HEK293 (cell line): ENCODE data around the gene RASGEF1B.

Source experiments
- CTCF ChIA-PET: fragments of 350-600 bp; formaldehyde crosslinking; extraction: SDS; loops from one replicate; lab custom pipeline; 2021; ENCODE audit warnings: antibody characterized with exemption; lab: Yijun Ruan, JAX
- POLR2A ChIA-PET: fragments of 300-600 bp; formaldehyde crosslinking; extraction: SDS; loops from one replicate; lab custom pipeline; 2020; ENCODE audit warnings: antibody characterized with exemption, inconsistent platforms; lab: Yijun Ruan, JAX
- H3K27ac ChIP-seq: fragments of 200-500 bp; sonication (Bioruptor generic); 2 replicates; pipeline ENCODE4 v1.5.1; 2014; ENCODE audit warnings: low read depth, low read length, control low read depth, inconsistent platforms; ENCODE audit errors: extremely low read depth
- H3K36me3 ChIP-seq, 2 experiments: fragments of 200-500 bp in 1 of 2; sonication (Bioruptor generic) in 1 of 2; 1 replicate in 1 of 2; 2 replicates in 1 of 2; pipeline ENCODE4 v1.5.1; 2014 to 2017; ENCODE audit warnings: inconsistent platforms in 2 of 2, low read length in 2 of 2; ENCODE audit not compliant: control insufficient read depth in 2 of 2, insufficient read depth in 1 of 2
- H3K4me1 ChIP-seq: fragments of 200-500 bp; sonication (Bioruptor generic); 2 replicates; pipeline ENCODE4 v1.5.1; 2014; ENCODE audit warnings: mild to moderate bottlenecking, low read length, inconsistent platforms; ENCODE audit not compliant: control insufficient read depth, insufficient read depth
- H3K4me3 ChIP-seq: 2 replicates; pipeline ENCODE4 v1.5.1; 2011; ENCODE audit warnings: low read depth, mild to moderate bottlenecking, control low read depth, low read length, moderate library complexity
- H3K9me3 ChIP-seq: fragments of 200-500 bp; sonication (Bioruptor generic); 2 replicates; pipeline ENCODE4 v1.5.1; 2014; ENCODE audit warnings: low read depth, low read length, inconsistent platforms; ENCODE audit not compliant: control insufficient read depth, insufficient read depth
- HOXA7 ChIP-seq: sonication (generic); formaldehyde crosslinking; IDR thresholded peaks from 2 replicates; pipeline ENCODE4 v1.8.1; 2022; ENCODE audit warnings: missing genetic modification reagents, borderline replicate concordance
- KLF7 ChIP-seq: fragments of 450-650 bp; formaldehyde crosslinking; IDR thresholded peaks from 2 replicates; pipeline ENCODE4 v1.5.1; 2016; ENCODE audit warnings: missing biosample characterization, missing genetic modification characterization, borderline replicate concordance
- MEIS1 ChIP-seq: sonication (generic); formaldehyde crosslinking; IDR thresholded peaks from 2 replicates; pipeline ENCODE4 v1.8.1; 2022; ENCODE audit warnings: missing genetic modification reagents, mild to moderate bottlenecking, borderline replicate concordance
- PRDM1 ChIP-seq: fragments of 450-650 bp; formaldehyde crosslinking; IDR thresholded peaks from 2 replicates; pipeline ENCODE4; 2016; ENCODE audit warnings: missing biosample characterization, missing genetic modification characterization
- RBAK ChIP-seq: fragments of 450-650 bp; formaldehyde crosslinking; IDR thresholded peaks from 2 replicates; pipeline ENCODE4 v1.5.1; 2016; ENCODE audit warnings: missing biosample characterization, missing genetic modification characterization
- REPIN1 ChIP-seq: fragments of 450-650 bp; formaldehyde crosslinking; IDR thresholded peaks from 2 replicates; pipeline ENCODE4 v1.5.1; 2017; ENCODE audit warnings: missing biosample characterization, missing genetic modification characterization, low read depth
- ZFP69B ChIP-seq: fragments of 450-650 bp; formaldehyde crosslinking; IDR thresholded peaks from 2 replicates; pipeline ENCODE4 v1.5.1; 2016; ENCODE audit warnings: missing biosample characterization, missing genetic modification characterization
- ZNF121 ChIP-seq: fragments of 450-650 bp; formaldehyde crosslinking; IDR thresholded peaks from 2 replicates; pipeline ENCODE4 v1.5.1; 2016; ENCODE audit warnings: missing biosample characterization, missing genetic modification characterization
- ZNF140 ChIP-seq: fragments of 450-650 bp; formaldehyde crosslinking; IDR thresholded peaks from 2 replicates; pipeline ENCODE4 v1.5.1; 2016; ENCODE audit warnings: missing biosample characterization, missing genetic modification characterization
- ZNF175 ChIP-seq: fragments of 450-650 bp; formaldehyde crosslinking; IDR thresholded peaks from 2 replicates; pipeline ENCODE4 v1.5.1; 2016; ENCODE audit warnings: missing biosample characterization, missing genetic modification characterization
- ZNF19 ChIP-seq: fragments of 450-650 bp; formaldehyde crosslinking; IDR thresholded peaks from 2 replicates; pipeline ENCODE4; 2016; ENCODE audit warnings: missing biosample characterization, missing genetic modification characterization, low read depth
- ZNF221 ChIP-seq: fragments of 450-650 bp; formaldehyde crosslinking; IDR thresholded peaks from 2 replicates; pipeline ENCODE4 v1.5.1; 2017; ENCODE audit warnings: missing biosample characterization, missing genetic modification characterization, borderline replicate concordance
- ZNF223 ChIP-seq: fragments of 450-650 bp; formaldehyde crosslinking; IDR thresholded peaks from 2 replicates; pipeline ENCODE4 v1.5.1; 2016; ENCODE audit warnings: missing biosample characterization, missing genetic modification characterization
- ZNF23 ChIP-seq: fragments of 450-650 bp; formaldehyde crosslinking; IDR thresholded peaks from 2 replicates; pipeline ENCODE4 v1.5.1; 2016; ENCODE audit warnings: missing biosample characterization, missing genetic modification characterization, borderline replicate concordance
- ZNF266 ChIP-seq: fragments of 450-650 bp; formaldehyde crosslinking; IDR thresholded peaks from 2 replicates; pipeline ENCODE4 v1.5.1; 2016; ENCODE audit warnings: missing biosample characterization, missing genetic modification characterization, low read depth
- ZNF274 ChIP-seq, 2 experiments: fragments of 200-500 bp in 1 of 2; fragments of 450-650 bp in 1 of 2; sonication (Bioruptor generic) in 1 of 2; formaldehyde crosslinking in 1 of 2; IDR thresholded peaks; 2 replicates each; pipeline versions ENCODE4 v1.5.1 to v1.6.1; 2014 to 2016; ENCODE audit warnings: borderline replicate concordance in 1 of 2, inconsistent platforms in 1 of 2, low read length in 1 of 2, missing biosample characterization in 1 of 2, missing genetic modification characterization in 1 of 2
- ZNF341 ChIP-seq: fragments of 450-650 bp; formaldehyde crosslinking; IDR thresholded peaks from 2 replicates; pipeline ENCODE4; 2016; ENCODE audit warnings: low read depth, missing biosample characterization, missing genetic modification characterization
- ZNF391 ChIP-seq: fragments of 450-650 bp; formaldehyde crosslinking; IDR thresholded peaks from 2 replicates; pipeline ENCODE4 v1.5.1; 2016; ENCODE audit warnings: low read depth, missing biosample characterization, missing genetic modification characterization, borderline replicate concordance
- ZNF449 ChIP-seq: fragments of 450-650 bp; formaldehyde crosslinking; IDR thresholded peaks from 2 replicates; pipeline ENCODE4 v1.5.1; 2017; ENCODE audit warnings: missing biosample characterization, mild to moderate bottlenecking, missing genetic modification characterization, moderate library complexity
- ZNF518A ChIP-seq: fragments of 450-650 bp; formaldehyde crosslinking; conservative IDR thresholded peaks from 2 replicates; pipeline ENCODE4 v1.5.1; 2016; ENCODE audit warnings: low read depth, missing biosample characterization, missing genetic modification characterization
- ZNF548 ChIP-seq: fragments of 450-650 bp; formaldehyde crosslinking; IDR thresholded peaks from 2 replicates; pipeline ENCODE4 v1.5.1; 2016; ENCODE audit warnings: missing biosample characterization, missing genetic modification characterization
- ZNF768 ChIP-seq: fragments of 450-650 bp; formaldehyde crosslinking; IDR thresholded peaks from 2 replicates; pipeline ENCODE4 v1.5.1; 2018; ENCODE audit warnings: missing biosample characterization, mild to moderate bottlenecking, missing genetic modification characterization
- ZSCAN4 ChIP-seq: fragments of 450-650 bp; formaldehyde crosslinking; IDR thresholded peaks from 2 replicates; pipeline ENCODE4 v1.5.1; 2017; ENCODE audit warnings: missing biosample characterization, missing genetic modification characterization

The RASGEF1B gene

DNA sequence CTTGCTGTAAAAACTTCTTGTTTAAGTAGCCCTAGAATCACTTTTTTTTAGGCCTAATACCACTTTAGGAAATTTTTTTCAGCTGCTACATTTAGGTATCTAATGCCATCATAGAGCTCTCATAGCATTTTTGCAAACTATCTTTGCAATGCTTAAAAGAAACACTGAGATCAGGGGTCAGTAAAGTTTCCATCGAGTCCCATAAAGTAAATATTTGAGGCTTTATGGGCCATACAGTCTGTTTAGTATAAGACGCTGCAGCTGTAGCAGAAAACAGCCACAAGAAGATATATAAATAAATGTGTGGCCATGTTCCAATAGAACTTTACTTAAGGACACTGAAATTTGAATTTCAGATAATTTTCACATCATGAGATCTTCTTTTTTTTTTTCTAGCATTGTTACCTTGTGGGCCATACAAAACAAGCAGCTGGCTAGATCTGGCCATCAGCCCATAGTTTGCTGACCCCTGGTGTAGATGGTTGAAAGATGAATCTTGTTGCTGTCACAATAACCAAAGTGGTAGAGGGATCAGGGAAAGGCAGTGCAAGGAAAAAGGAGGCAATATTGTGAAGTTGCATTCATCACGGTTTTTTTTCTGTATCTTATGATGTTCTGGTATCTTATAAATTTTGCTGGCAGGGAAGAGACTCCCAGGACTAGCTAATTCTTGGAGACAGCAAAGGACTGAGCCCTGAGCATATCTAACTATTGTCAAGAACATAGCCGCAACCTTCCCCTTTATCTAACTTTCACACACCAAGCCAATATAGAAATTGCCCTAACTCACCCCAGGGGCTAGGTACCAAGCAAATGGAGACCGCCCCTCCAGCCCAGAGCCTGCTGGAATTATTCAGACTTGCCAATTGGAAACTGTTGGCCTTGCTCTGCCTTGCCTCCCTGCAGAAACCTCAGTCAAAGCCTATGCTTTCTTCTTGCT is 46.6 kb downstream of the RASGEF1B start:
- H3K4me3 ChIP-seq: no peak overlapping the region
- CTCF ChIA-PET: interaction anchor here (0.6 to 1.8 kb wide), 3 partner anchors 12 to 562 kb away, joined by 3 to 6 read pairs (median 3); no protein-coding TSS in a partner anchor
- H3K9me3 ChIP-seq: no peaks in the 10 kb centered on the region
- H3K27ac ChIP-seq: no peak overlapping the region
- peaks cover 0 to 35% of the 10 kb centered on the region in 2 experiments; a peak in 1 of 3 replicates for H3K36me3 ChIP-seq
- no peaks in the 10 kb centered on the region for H3K4me1 ChIP-seq
- TF ChIP-seq HOXA7 (CRISPR knock-in tag): no peak
- TF ChIP-seq ZNF23 (tag by site-specific recombination): no peak
- TF ChIP-seq ZNF768 (tag by site-specific recombination): no peak
- TF ChIP-seq ZNF266: no peak
- no peak for TF ChIP-seq ZNF223 (tag by site-specific recombination)
- TF ChIP-seq MEIS1 (CRISPR knock-in tag): no peak
- no peak for TF ChIP-seq RBAK (tag by site-specific recombination)
- no peak for TF ChIP-seq ZNF274 (IDR thresholded peaks at IDR 0.05; ENCODE audit: low read length)
- TF ChIP-seq ZNF274 (tag by site-specific recombination; IDR thresholded peaks at IDR 0.05; ENCODE audit: borderline replicate concordance): no peak
- TF ChIP-seq ZNF121: no peak
- no peak for TF ChIP-seq ZNF175 (tag by site-specific recombination)
- no peak for TF ChIP-seq ZNF341 (tag by site-specific recombination)
- TF ChIP-seq ZFP69B (tag by site-specific recombination): no peak
- TF ChIP-seq KLF7 (tag by site-specific recombination): no peak
- TF ChIP-seq ZNF391 (tag by site-specific recombination): no peak
- TF ChIP-seq REPIN1 (tag by site-specific recombination): no peak
- TF ChIP-seq ZNF19 (tag by site-specific recombination): no peak
- no peak for TF ChIP-seq PRDM1 (tag by site-specific recombination)
- TF ChIP-seq ZNF548: no peak
- POLR2A ChIA-PET: no interaction called here

DNA sequence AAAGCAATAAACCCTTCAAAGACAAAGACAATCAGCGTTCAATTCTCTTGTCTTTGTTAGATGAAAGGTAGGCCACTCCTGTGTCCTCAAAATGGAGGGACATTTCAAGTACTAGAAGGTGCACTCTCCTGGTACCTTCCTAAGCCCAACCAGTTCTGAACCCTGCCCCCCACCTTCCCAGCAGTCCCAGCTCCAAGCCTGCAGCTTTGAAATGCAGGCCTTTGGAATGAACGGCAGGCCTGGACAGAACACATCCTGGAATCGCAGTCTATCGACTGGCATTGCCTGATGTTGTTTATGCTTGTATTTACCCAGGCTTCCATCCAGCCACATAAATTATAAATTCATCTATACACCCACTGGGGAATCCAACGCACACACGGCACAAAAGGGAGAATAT is 47.4 kb downstream of the RASGEF1B start:
- no peak overlapping the region for H3K4me3 ChIP-seq
- H3K36me3 ChIP-seq: peaks cover 0 to 29% of the 10 kb centered on the region in 2 experiments; a peak in 1 of 3 replicates
- POLR2A ChIA-PET: no interaction called here
- H3K4me1 ChIP-seq: no peaks in the 10 kb centered on the region
- TF ChIP-seq ZNF140 (tag by site-specific recombination) (no peak), ZNF449 (tag by site-specific recombination) (0 out of 2 replicates have a peak, but pooled peaks have one; percentile 46), ZNF518A (no peak), ZSCAN4 (tag by site-specific recombination) (no peak), ZNF221 (tag by site-specific recombination) (no peak)
- TF ChIP-seq, all 188 proteins: peak for 1
- CTCF ChIA-PET: interaction anchor here (1.8 kb wide), 1 partner anchor 18 kb away, joined by 6 read pairs; no protein-coding TSS in a partner anchor
- Histone ChIP-seq H3K27ac (no peak overlapping the region), H3K9me3 (no peaks in the 10 kb centered on the region)
